Chondrocyte (in vitro differentiated cells): ENCODE data around the gene P4HB. TPM values are rescaled to one million over a fixed set of nuclear protein-coding genes. Genes with fewer than 3 reads are reported as not detected.

Experiments used
- DNase-seq: peaks from one replicate; pipeline ENCODE4 v3.0.0; 2021; ENCODE audit warnings: mixed read lengths, low spot score
- H3K27ac Mint-ChIP-seq: one replicate; pipeline ENCODE4 v1.8.0; 2021; ENCODE audit warnings: mild to moderate bottlenecking, moderate library complexity, mixed read lengths; ENCODE audit not compliant: unreplicated experiment
- H3K27me3 Mint-ChIP-seq: 2 replicates; pipeline ENCODE4 v1.8.0; 2021; ENCODE audit warnings: low read depth, mixed read lengths
- H3K36me3 Mint-ChIP-seq: 2 replicates; pipeline ENCODE4 v1.8.0; 2021; ENCODE audit warnings: low read depth, mixed read lengths
- H3K4me1 Mint-ChIP-seq: 2 replicates; pipeline ENCODE4 v1.8.0; 2021; ENCODE audit warnings: low read depth, mild to moderate bottlenecking, mixed read lengths
- H3K4me3 Mint-ChIP-seq: one replicate; pipeline ENCODE4 v1.8.0; 2021; ENCODE audit warnings: mild to moderate bottlenecking, moderate library complexity, mixed read lengths; ENCODE audit not compliant: unreplicated experiment
- H3K9me3 Mint-ChIP-seq: 2 replicates; pipeline ENCODE4 v1.8.0; 2021; ENCODE audit warnings: low read depth, mixed read lengths
- total RNA-seq: library from RNA; stranded (reverse); gene quantifications from 3 replicates; pipeline ENCODE4 v1.2.1, GENCODE V29; 2021
- TF ChIP-seq, protein P1 (sequence below): fragments of 200-600 bp; sonication (generic); IDR thresholded peaks from 2 replicates; pipeline ENCODE4 v1.5.0; 2021; ENCODE audit warnings: antibody characterized with exemption, mild to moderate bottlenecking, moderate library complexity

P4HB gene
- total RNA-seq, 1 donor from 2014 or later, result 1,012 TPM

DNA sequence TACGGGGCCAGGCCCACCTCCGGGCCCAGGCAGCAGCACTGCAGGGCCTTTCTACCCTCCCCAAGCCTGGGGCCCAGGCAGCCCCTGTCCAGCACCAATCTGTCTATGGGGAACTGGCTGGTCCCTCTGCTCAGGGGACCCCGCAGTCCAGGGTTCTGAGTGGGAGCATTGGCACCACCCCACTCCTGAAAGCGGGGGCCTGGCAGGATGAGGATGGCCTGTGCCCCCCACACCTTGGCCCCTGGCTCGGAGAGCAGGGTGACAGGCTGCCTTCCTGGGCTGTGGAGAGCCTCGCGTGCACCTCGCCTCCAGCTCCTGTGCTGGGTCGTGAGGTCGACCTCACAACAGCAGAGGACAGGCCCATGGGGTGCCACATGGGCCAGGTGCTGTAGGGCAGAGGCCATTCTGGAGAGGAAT lies 43.1 kb upstream of the P4HB start:
- TF ChIP-seq, protein P1, sequence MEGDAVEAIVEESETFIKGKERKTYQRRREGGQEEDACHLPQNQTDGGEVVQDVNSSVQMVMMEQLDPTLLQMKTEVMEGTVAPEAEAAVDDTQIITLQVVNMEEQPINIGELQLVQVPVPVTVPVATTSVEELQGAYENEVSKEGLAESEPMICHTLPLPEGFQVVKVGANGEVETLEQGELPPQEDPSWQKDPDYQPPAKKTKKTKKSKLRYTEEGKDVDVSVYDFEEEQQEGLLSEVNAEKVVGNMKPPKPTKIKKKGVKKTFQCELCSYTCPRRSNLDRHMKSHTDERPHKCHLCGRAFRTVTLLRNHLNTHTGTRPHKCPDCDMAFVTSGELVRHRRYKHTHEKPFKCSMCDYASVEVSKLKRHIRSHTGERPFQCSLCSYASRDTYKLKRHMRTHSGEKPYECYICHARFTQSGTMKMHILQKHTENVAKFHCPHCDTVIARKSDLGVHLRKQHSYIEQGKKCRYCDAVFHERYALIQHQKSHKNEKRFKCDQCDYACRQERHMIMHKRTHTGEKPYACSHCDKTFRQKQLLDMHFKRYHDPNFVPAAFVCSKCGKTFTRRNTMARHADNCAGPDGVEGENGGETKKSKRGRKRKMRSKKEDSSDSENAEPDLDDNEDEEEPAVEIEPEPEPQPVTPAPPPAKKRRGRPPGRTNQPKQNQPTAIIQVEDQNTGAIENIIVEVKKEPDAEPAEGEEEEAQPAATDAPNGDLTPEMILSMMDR, result no peak

DNA sequence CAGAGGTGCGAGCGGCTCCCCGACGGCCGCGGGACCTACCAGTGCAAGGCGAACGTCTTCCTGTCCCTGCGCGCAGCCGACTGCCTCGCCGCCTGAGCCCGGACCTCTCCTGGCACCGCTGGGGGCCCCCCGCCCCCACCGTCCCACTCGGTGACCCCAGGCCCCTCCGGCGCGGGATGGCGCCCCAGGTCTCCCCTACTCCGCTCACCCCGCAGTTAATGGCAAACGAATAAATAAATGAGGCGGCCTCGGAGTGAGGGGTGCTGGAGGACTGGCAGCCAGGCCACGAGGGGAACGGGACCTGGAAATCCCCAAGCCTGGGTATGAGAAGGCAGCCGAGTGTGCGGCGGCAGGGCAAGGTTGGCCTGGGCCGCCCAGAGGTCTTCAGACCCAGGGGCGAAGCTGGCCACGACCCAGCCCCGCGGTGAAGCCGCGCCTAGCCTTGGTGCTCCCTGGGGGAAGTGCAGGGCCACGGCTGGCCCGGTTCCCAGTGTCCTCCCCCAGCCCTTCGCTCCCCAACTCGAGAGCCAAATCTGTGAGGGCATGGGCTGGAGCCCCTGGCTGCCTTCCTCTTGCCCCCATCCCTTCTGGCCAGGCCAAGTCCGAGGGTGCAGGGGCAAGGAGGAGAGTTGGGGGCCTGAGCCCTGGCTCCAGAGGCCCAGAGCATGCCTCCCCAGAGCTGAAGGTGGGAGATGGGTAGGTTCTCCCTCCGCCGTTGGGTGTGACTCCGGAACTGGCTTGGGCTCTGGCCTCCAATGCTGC lies 42.5 kb upstream of the P4HB start:
- no peak for DNase-seq
- H3K9me3 Mint-ChIP-seq, result no peaks in the 10 kb centered on the region
- no peaks in the 10 kb centered on the region for H3K27me3 Mint-ChIP-seq
- peak overlapping the region; percentile 9 for H3K4me3 Mint-ChIP-seq
- H3K36me3 Mint-ChIP-seq, result peaks cover 5% of the 10 kb centered on the region
- peaks cover 22% of the 10 kb centered on the region for H3K4me1 Mint-ChIP-seq
- TF ChIP-seq, protein P1, result no peak
- H3K27ac Mint-ChIP-seq, result no peak overlapping the region

More for the DNA sequence above, 43.1 kb upstream of the P4HB start:
- H3K27me3 Mint-ChIP-seq, result no peaks in the 10 kb centered on the region
- no peak for DNase-seq
- H3K27ac Mint-ChIP-seq, result no peak overlapping the region
- H3K4me1 Mint-ChIP-seq, result peaks cover 16% of the 10 kb centered on the region
- peaks cover 5% of the 10 kb centered on the region for H3K36me3 Mint-ChIP-seq
- H3K4me3 Mint-ChIP-seq, result peak overlapping the region; percentile 9
- no peaks in the 10 kb centered on the region for H3K9me3 Mint-ChIP-seq

DNA sequence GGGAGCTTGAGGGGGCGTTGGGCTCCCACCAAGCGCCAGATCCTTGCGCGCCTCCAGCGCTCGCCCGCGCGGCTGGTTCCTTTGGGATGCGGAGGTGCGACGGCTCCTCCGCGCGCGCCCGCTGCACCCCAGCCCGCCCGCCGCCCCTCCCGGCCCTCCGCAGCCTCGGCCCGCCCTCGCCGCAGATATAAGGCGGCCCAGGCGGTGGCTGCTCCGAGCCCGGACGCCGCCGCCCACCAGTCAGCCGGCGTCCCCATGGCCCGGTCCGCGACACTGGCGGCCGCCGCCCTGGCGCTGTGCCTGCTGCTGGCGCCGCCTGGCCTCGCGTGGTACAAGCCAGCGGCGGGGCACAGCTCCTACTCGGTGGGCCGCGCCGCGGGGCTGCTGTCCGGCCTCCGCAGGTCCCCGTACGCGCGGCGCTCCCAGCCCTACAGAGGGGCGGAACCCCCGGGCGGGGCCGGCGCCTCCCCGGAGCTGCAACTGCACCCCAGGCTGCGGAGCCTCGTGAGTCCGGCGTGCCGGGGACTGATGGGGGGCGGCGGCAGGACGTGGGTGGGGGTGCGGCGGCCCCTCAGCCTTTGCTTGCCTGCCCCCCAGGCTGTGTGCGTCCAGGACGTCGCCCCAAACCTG lies 41.8 kb upstream of the P4HB start, which contains the start of gene NPB:
TSS of gene NPB (plus strand) at position 216 of the 630 bp plus-strand sequence. CDS start at position 256, 40 bp downstream.
- H3K27ac Mint-ChIP-seq, result no peak within 1 kb of the TSS
- H3K4me3 Mint-ChIP-seq, result no peak within 1 kb of the TSS
- no peak for DNase-seq
- peaks cover 5% of the 10 kb centered on the region for H3K36me3 Mint-ChIP-seq
- peaks cover 24% of the 10 kb centered on the region for H3K4me1 Mint-ChIP-seq
- no peaks in the 10 kb centered on the region for H3K27me3 Mint-ChIP-seq
- no peaks in the 10 kb centered on the region for H3K9me3 Mint-ChIP-seq
- TF ChIP-seq, protein P1, result no peak

DNA sequence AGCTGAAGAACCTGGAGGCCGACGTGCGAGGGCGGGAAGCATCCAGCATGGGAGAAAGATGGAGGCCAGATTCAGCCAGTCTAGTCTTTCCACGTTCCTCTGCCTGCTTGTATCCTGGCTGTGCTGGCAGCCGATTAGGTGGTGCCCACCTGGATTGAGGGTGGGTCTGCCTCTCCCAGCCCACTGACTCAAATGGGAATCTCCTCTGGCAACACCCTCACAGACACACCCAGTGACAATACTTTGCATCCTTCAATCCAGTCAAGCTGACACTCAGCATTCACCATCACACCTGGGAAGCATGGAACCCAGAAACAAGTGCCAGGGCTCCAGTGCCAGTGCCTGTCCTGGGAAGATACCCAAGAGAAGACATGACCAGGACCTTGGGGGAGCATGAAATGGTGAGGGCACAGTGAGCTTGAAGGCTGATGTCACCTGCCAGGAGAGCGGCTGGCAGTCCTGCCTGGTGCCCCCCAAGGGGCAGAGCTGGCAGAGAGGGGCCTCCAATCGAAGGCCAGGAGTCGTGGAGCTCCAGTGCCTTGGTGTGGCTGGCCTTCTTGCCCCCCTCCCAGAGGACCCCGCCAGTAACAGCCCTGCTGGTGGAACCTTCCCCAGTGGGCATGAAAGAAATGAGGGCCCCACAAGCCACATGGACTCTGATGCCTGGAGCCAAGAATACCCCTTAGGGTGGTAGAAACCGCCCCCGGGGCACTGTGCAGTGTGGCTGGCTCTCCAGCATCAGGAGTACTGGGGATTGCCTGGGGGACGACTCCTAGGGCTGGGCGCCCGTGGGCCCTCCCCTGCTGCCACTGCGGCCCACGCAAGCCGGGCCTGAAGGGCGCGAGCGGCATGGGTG lies 41.1 kb upstream of the P4HB start:
- Mint-ChIP-seq H3K9me3 (no peaks in the 10 kb centered on the region), H3K27ac (no peak overlapping the region), H3K4me3 (no peak overlapping the region), H3K4me1 (peaks cover 24% of the 10 kb centered on the region), H3K36me3 (peaks cover 3% of the 10 kb centered on the region), H3K27me3 (no peaks in the 10 kb centered on the region)
- TF ChIP-seq, protein P1, result no peak
- DNase-seq, result no peak
